Vagina (tissue), 2 donors: ENCODE data around the gene STC2. TPM values are rescaled to one million over a fixed set of nuclear protein-coding genes. Genes with fewer than 3 reads are reported as not detected.

Source experiments
- DNase-seq, 2 donors: peaks; one replicate each; pipeline ENCODE4 v3.0.0-alpha.2; 2017; ENCODE audit errors: extremely low spot score in 2 of 2
- H3K27ac ChIP-seq: fragments of 200-600 bp; sonication (generic); one replicate; pipeline ENCODE4 v1.5.1; 2019
- H3K27me3 ChIP-seq: fragments of 200-600 bp; sonication (generic); one replicate; pipeline ENCODE4 v1.5.1; 2019
- H3K36me3 ChIP-seq, 2 donors: fragments of 200-600 bp; sonication (generic); one replicate each; pipeline ENCODE4 v1.5.1; 2017 to 2019
- H3K4me1 ChIP-seq: fragments of 200-600 bp; sonication (generic); one replicate; pipeline ENCODE4 v1.5.1; 2019
- H3K4me3 ChIP-seq, 2 donors: fragments of 200-600 bp; sonication (generic); 1 replicate in 1 of 2; 2 replicates in 1 of 2; pipeline ENCODE4 v1.5.1; 2016 to 2019
- H3K9me3 ChIP-seq: fragments of 200-600 bp; sonication (generic); one replicate; pipeline ENCODE4 v1.5.1; 2019
- CTCF ChIP-seq, 3 experiments: fragments of 450-650 bp in 2 of 3; fragments of 200-600 bp in 1 of 3; sonication (generic) in 1 of 3; IDR thresholded peaks; one replicate each; pipeline ENCODE4 v1.5.1; 2017 to 2019; ENCODE audit warnings: antibody characterized with exemption in 3 of 3, mild to moderate bottlenecking in 2 of 3, moderate library complexity in 2 of 3
- POLR2A ChIP-seq, 2 donors: fragments of 450-650 bp; IDR thresholded peaks; one replicate each; pipeline ENCODE4 v1.6.1; 2017; ENCODE audit warnings: antibody characterized with exemption in 2 of 2, mild to moderate bottlenecking in 2 of 2, moderate library complexity in 2 of 2
- POLR2AphosphoS5 ChIP-seq, 2 donors: sonication (generic); formaldehyde crosslinking; IDR thresholded peaks; one replicate each; pipeline ENCODE4 v1.9.0; 2017; ENCODE audit warnings: antibody characterized with exemption in 2 of 2, mild to moderate bottlenecking in 2 of 2, low read depth in 1 of 2; ENCODE audit not compliant: insufficient read depth in 1 of 2
- intact Hi-C: fragments of 100-400 bp; cut with DNase I; formaldehyde crosslinking; loops from one replicate; pipeline ENCODE4 v1.15.1; 2023
- total RNA-seq: library from RNA; depleted of rRNA; stranded (reverse); fragments of >200 nt; gene quantifications from one replicate; pipeline ENCODE4 v1.2.3, GENCODE V29; 2016

STC2 gene
- total RNA-seq, 1 donor from 2014 or later: 2.9 TPM

- Histone ChIP-seq H3K4me1 (peaks cover 13% of the 10 kb centered on the region), H3K27me3 (no peaks in the 10 kb centered on the region), H3K4me3 (no peak overlapping the region), H3K27ac (no peak overlapping the region), H3K9me3 (no peaks in the 10 kb centered on the region), H3K36me3 (no peaks in the 10 kb centered on the region)
- intact Hi-C loops: no loop called here
- TF ChIP-seq POLR2A (IDR thresholded peaks at IDR 0.05): no peak
- no peak for TF ChIP-seq POLR2AphosphoS5 (IDR thresholded peaks at IDR 0.05; ENCODE audit: insufficient read depth in 1 of 2, low read depth in 1 of 2)
- TF ChIP-seq CTCF (IDR thresholded peaks at IDR 0.05): no peak
- DNase-seq: no peak
Observed at GRCh38 chr5:173308226-173308625, 20.0 kb downstream of the STC2 start.

- Histone ChIP-seq H3K9me3 (no peaks in the 10 kb centered on the region), H3K36me3 (no peaks in the 10 kb centered on the region), H3K27ac (no peak overlapping the region), H3K4me1 (peaks cover 13% of the 10 kb centered on the region), H3K4me3 (no peak overlapping the region), H3K27me3 (no peaks in the 10 kb centered on the region)
- TF ChIP-seq CTCF (IDR thresholded peaks at IDR 0.05) (no peak), POLR2AphosphoS5 (IDR thresholded peaks at IDR 0.05; ENCODE audit: insufficient read depth in 1 of 2, low read depth in 1 of 2) (no peak), POLR2A (IDR thresholded peaks at IDR 0.05) (no peak)
- intact Hi-C loops: no loop called here
- DNase-seq: no peak
Observed at GRCh38 chr5:173307695-173308094, 20.5 kb downstream of the STC2 start.

GRCh38 chr5:173306695-173307094 lies 21.5 kb downstream of the STC2 start:
- intact Hi-C loops: no loop called here
- no peak for TF ChIP-seq CTCF (IDR thresholded peaks at IDR 0.05)
- TF ChIP-seq POLR2AphosphoS5 (IDR thresholded peaks at IDR 0.05; ENCODE audit: insufficient read depth in 1 of 2, low read depth in 1 of 2): no peak
- no peak for TF ChIP-seq POLR2A (IDR thresholded peaks at IDR 0.05)
- no peaks in the 10 kb centered on the region for H3K9me3 ChIP-seq
- H3K36me3 ChIP-seq: no peaks in the 10 kb centered on the region
- peaks cover 13% of the 10 kb centered on the region for H3K4me1 ChIP-seq
- H3K27me3 ChIP-seq: no peaks in the 10 kb centered on the region
- H3K4me3 ChIP-seq: no peak overlapping the region
- DNase-seq: no peak
- H3K27ac ChIP-seq: no peak overlapping the region

GRCh38 chr5:173304591-173304988 lies 23.6 kb downstream of the STC2 start:
- no peaks in the 10 kb centered on the region for H3K4me1 ChIP-seq
- no peak overlapping the region for H3K4me3 ChIP-seq
- intact Hi-C loops: no loop called here
- TF ChIP-seq POLR2AphosphoS5 (IDR thresholded peaks at IDR 0.05; ENCODE audit: insufficient read depth in 1 of 2, low read depth in 1 of 2) (no peak), CTCF (IDR thresholded peaks at IDR 0.05) (no peak), POLR2A (IDR thresholded peaks at IDR 0.05) (no peak)
- DNase-seq: no peak
- no peaks in the 10 kb centered on the region for H3K27me3 ChIP-seq
- no peak overlapping the region for H3K27ac ChIP-seq
- no peaks in the 10 kb centered on the region for H3K36me3 ChIP-seq
- no peaks in the 10 kb centered on the region for H3K9me3 ChIP-seq

DNA sequence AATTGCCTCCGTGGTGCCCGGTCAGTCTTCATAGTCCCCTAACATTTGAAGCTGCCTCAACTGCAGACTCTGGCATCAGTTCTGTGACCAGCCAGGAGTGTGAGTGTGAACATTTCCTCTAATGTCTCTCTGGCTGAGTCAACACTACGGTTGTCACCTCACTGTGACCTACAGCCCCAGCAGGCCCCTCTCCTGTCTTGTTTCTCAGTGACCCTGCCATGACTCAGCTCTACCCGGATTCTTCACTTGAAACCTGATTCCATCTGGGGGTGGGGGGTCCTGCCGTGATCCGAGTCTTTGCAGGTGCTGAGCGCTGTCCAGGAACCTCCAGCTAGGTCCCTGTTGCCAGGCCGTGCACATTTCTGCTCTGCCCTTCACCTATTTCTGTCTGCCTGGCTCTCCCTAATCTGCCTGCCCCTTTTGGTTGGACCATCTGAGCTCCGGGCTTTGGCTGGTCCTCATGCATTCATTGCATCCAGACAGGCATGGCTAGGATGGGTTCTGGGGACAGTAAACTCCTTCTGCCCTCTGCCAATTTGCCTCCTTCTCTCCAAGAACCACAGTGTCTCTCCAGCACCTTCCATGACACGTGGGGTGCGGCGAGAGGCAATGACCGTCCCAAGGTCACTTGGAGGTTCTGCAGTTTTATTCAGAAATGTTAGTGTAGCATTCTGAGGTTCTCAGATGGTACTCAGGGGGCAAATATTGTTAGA lies 24.2 kb downstream of the STC2 start:
- TF ChIP-seq POLR2AphosphoS5 (IDR thresholded peaks at IDR 0.05; ENCODE audit: insufficient read depth in 1 of 2, low read depth in 1 of 2) (no peak), CTCF (IDR thresholded peaks at IDR 0.05) (no peak)
- Histone ChIP-seq H3K4me1 (no peaks in the 10 kb centered on the region), H3K9me3 (no peaks in the 10 kb centered on the region), H3K36me3 (no peaks in the 10 kb centered on the region), H3K27ac (no peak overlapping the region), H3K27me3 (no peaks in the 10 kb centered on the region), H3K4me3 (no peak overlapping the region)
- no peak for DNase-seq
- intact Hi-C loops: no loop called here
